ENCODE measurements around the gene ASB2. TPM values are rescaled to one million over a fixed set of nuclear protein-coding genes. Genes with fewer than 3 reads are reported as not detected.

Gene ASB2
- total and polyA plus RNA-seq, 2 of the 8 experiments (the other 6 are each of a cell fraction or from before 2014, with no cell fraction given) = 1.0 to 2.1 TPM

- TF ChIP-seq CHD7 (IDR thresholded peaks at IDR 0.05; ENCODE audit: insufficient replicate concordance, low read length) (no peak), MAFK (IDR thresholded peaks at IDR 0.05; ENCODE audit: low read depth, low read length) (no peak), FOSL1 (IDR thresholded peaks at IDR 0.05; ENCODE audit: insufficient read depth, low read depth, low read length) (no peak), CTBP2 (IDR thresholded peaks at IDR 0.05; ENCODE audit: borderline replicate concordance, insufficient read depth, insufficient read length, low read length) (no peak), RXRA (IDR thresholded peaks at IDR 0.05; ENCODE audit: insufficient read depth, low read depth, low read length) (no peak), TAF1 (IDR thresholded peaks at IDR 0.05; ENCODE audit: low read depth, low read length) (no peak), SP2 (IDR thresholded peaks at IDR 0.05; ENCODE audit: low read length) (no peak), POU5F1 (IDR thresholded peaks at IDR 0.05; ENCODE audit: low read depth, low read length) (no peak)
Observed at GRCh38 chr14:93905623-93906022, 70.7 kb downstream of the ASB2 start (continued).
